RWPE1 (cell line): ENCODE data around the gene RBM4B.

Experiments used
- CTCF ChIA-PET: fragments of 350-600 bp; sonication (Branson Sonifier 250); formaldehyde crosslinking; extraction: SDS; loops from one replicate; lab custom pipeline; 2021; lab: Yijun Ruan, JAX
- POLR2A ChIA-PET: fragments of 400-600 bp; formaldehyde crosslinking; extraction: SDS; loops from one replicate; lab custom pipeline; 2020; ENCODE audit warnings: antibody characterized with exemption; ENCODE audit not compliant: low non-redundant PET; lab: Yijun Ruan, JAX
- DNase-seq: peaks from one replicate; pipeline ENCODE4 v3.0.0; 2012; ENCODE audit warnings: low spot score
- H3K27ac ChIP-seq: fragments of 450-650 bp; 2 replicates; pipeline ENCODE4 v1.5.1; 2017
- CTCF ChIP-seq: fragments of 450-650 bp; conservative IDR thresholded peaks from 2 replicates; pipeline ENCODE4 v1.5.1; 2017; ENCODE audit warnings: low read depth, mild to moderate bottlenecking

Gene RBM4B

GRCh38 chr11:66688561-66689534, 11.2 kb upstream of the RBM4B start:
- TF ChIP-seq CTCF: no peak
- DNase-seq: no peak
- peak overlapping the region; percentile 96 for H3K27ac ChIP-seq
- ChIA-PET POLR2A (no interaction called here), CTCF (no interaction called here)

DNA sequence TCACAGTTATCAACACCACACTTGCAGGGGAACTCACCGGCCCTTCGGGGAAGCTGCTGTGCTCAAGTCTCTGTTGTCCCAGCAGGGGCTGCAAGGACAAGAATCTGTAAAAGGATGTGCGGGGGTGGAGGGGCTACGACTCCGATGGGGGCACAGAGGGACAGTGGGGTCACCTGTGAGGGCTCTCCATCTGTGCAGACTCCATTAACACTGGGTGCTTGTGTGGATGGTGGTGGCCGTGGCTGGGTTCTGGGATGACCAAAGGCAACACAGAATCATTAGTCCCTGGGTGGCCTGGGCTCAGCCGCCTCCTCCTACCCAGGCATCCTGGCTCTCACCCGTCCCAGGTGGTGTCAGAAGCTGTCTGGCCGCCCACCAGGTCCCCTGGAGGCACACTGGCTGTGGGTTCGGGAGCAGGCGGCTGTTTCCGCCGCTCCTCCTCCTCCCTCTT, 10.2 kb upstream of the RBM4B start:
- CTCF ChIA-PET: no interaction called here
- no peak for DNase-seq
- H3K27ac ChIP-seq: peak overlapping the region; percentile 96
- TF ChIP-seq CTCF: no peak
- POLR2A ChIA-PET: no interaction called here

GRCh38 chr11:66686801-66687750, 9.4 kb upstream of the RBM4B start:
- no peak for TF ChIP-seq CTCF
- H3K27ac ChIP-seq: peak overlapping the region; percentile 96
- CTCF ChIA-PET: interaction anchor here (0.6 to 1.0 kb wide), 3 partner anchors 58 to 278 kb away, joined by 3 to 4 read pairs (median 3); no protein-coding TSS in a partner anchor
- POLR2A ChIA-PET: interaction anchor here (1.5 kb wide), 1 partner anchor 10 kb away, joined by 9 read pairs; the partner anchor contains the start of gene RBM4B
- DNase-seq: peak; percentile 81

DNA sequence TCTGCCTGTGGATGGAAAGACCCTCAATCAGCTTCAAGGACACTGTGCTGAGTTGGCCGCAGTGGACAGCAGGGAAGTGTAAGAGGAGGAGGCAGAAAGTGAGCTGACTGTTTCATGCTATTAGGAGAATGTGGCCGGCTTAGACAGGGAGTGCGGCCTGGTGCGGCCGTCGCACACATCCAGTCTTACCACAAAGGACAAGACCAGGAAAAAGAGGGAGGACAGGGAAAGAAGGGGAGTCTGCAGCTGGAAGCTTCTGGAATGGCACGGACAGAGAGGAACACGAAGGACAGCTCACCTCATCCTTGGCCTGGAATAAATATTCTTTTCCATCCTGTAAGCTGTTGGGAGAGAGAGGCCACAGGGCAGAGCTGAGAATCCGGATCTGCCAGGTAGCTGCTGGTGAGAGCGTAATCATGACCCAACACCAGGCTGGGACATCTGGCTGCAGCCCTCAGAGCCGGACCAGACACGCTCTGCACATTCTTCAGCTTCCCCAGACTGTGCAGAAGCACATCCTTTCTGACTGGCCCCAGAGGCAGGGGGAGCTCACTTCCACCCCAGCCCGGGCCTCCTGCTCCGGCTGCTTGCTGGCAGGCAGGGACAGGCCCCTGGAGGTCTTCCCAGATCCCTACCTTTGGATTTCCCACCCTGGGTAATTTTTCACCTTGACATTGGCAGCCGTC, 8.6 kb upstream of the RBM4B start:
- peak overlapping the region; percentile 96 for H3K27ac ChIP-seq
- ChIA-PET CTCF (interaction anchor here (0.6 to 1.0 kb wide), 5 partner anchors 9 to 323 kb away, joined by 3 to 5 read pairs (median 4); no protein-coding TSS in a partner anchor), POLR2A (interaction anchor here (0.5 to 1.5 kb wide), 2 partner anchors 9 to 246 kb away, joined by 3 to 9 read pairs; partner anchors contain the start of gene RBM4B)
- TF ChIP-seq CTCF: 0 out of 2 replicates have a peak, but pooled peaks have one; percentile 19
- peak; percentile 82 for DNase-seq

- no peak for DNase-seq
- ChIA-PET CTCF (interaction anchor here (0.6 to 1.0 kb wide), 4 partner anchors 10 to 322 kb away, joined by 3 to 5 read pairs (median 4); no protein-coding TSS in a partner anchor), POLR2A (interaction anchor here (1.5 kb wide), 1 partner anchor 8 kb away, joined by 9 read pairs; the partner anchor contains the start of gene RBM4B)
- H3K27ac ChIP-seq: peak overlapping the region; percentile 96
- no peak for TF ChIP-seq CTCF
Measured at GRCh38 chr11:66685276-66686099, 7.8 kb upstream of the RBM4B start.
